ENCODE results near the gene CASK. TPM values are rescaled to one million over a fixed set of nuclear protein-coding genes. Genes with fewer than 3 reads are reported as not detected.

Gene CASK
- polyA plus RNA-seq, 2 donors: 5.2 to 7.7 TPM

DNA sequence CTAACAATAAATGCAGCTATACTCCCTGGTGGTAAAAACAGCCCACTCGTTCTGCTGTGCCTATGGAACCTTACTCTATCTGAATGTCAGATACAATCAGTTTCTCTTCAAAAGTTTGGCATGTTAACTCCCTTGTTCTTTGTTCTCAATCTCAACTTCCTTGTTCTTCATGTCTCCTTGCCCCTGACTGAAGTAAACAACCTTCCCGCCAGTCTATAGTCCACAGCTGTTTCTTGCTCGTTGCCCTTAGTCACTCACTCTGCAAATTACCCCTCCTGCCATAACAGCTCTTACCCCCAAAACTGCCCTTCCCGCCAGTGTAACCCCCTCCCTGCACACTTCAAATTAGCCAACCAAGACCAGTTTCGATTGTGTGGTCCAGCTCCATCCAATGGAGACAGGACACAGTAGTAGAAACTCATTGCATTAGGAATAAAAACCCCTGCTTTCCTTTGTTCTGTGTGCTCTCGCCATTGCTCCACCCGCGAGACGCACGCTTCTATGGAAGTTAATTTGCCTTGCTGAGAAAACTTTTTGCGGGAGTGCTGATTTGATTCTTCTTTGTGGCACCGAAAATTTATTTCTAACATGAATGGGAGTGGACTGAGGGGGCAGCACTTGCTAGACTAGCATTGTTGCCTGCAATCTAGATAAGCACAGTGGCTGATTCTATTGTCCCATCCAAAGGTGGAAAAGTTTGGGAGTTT is 206.4 kb downstream of the CASK start:
- Histone ChIP-seq H3K9me3 (ENCODE audit: control insufficient read depth in 2 of 2, insufficient read depth in 1 of 2, low read depth in 1 of 2, low read length in 1 of 2) (peaks cover 0 to 2% of the 10 kb centered on the region in 2 donors), H3K4me3 (ENCODE audit: low read depth in 1 of 2, low read length in 2 of 2) (no peak overlapping the region), H3K36me3 (ENCODE audit: control insufficient read depth in 2 of 2, insufficient read depth in 2 of 2, low read length in 1 of 2) (no peaks in the 10 kb centered on the region), H3K27me3 (ENCODE audit: control insufficient read depth in 1 of 2, insufficient read depth in 2 of 2, low read length in 2 of 2) (peaks cover 0 to 2% of the 10 kb centered on the region in 2 donors), H3K4me1 (ENCODE audit: control insufficient read depth in 2 of 2, insufficient read depth in 2 of 2, low read length in 1 of 2) (no peaks in the 10 kb centered on the region), H3K27ac (ENCODE audit: low read depth in 2 of 2, low read length in 1 of 2) (no peak overlapping the region)
- WGBS, 2 donors: 87 to 89% methylated on average over 12 of the region's 12 CpGs

- H3K27ac ChIP-seq (ENCODE audit: low read depth in 2 of 2, low read length in 1 of 2): no peak overlapping the region
- H3K36me3 ChIP-seq (ENCODE audit: control insufficient read depth in 2 of 2, insufficient read depth in 2 of 2, low read length in 1 of 2): no peaks in the 10 kb centered on the region
- 90% methylated on average over 5 of the region's 5 CpGs for WGBS, 2 donors
- H3K4me1 ChIP-seq (ENCODE audit: control insufficient read depth in 2 of 2, insufficient read depth in 2 of 2, low read length in 1 of 2): no peaks in the 10 kb centered on the region
- peaks cover 0 to 2% of the 10 kb centered on the region in 2 donors for H3K27me3 ChIP-seq (ENCODE audit: control insufficient read depth in 1 of 2, insufficient read depth in 2 of 2, low read length in 2 of 2)
- H3K9me3 ChIP-seq (ENCODE audit: control insufficient read depth in 2 of 2, insufficient read depth in 1 of 2, low read depth in 1 of 2, low read length in 1 of 2): peaks cover 0 to 2% of the 10 kb centered on the region in 2 donors
- H3K4me3 ChIP-seq (ENCODE audit: low read depth in 1 of 2, low read length in 2 of 2): no peak overlapping the region
Observed at GRCh38 chrX:41716222-41716621, 207.1 kb downstream of the CASK start.

- Histone ChIP-seq H3K9me3 (ENCODE audit: control insufficient read depth in 2 of 2, insufficient read depth in 1 of 2, low read depth in 1 of 2, low read length in 1 of 2) (no peaks in the 10 kb centered on the region), H3K27ac (ENCODE audit: low read depth in 2 of 2, low read length in 1 of 2) (no peak overlapping the region), H3K4me1 (ENCODE audit: control insufficient read depth in 2 of 2, insufficient read depth in 2 of 2, low read length in 1 of 2) (no peaks in the 10 kb centered on the region), H3K27me3 (ENCODE audit: control insufficient read depth in 1 of 2, insufficient read depth in 2 of 2, low read length in 2 of 2) (peaks cover 0 to 2% of the 10 kb centered on the region in 2 donors), H3K4me3 (ENCODE audit: low read depth in 1 of 2, low read length in 2 of 2) (no peak overlapping the region), H3K36me3 (ENCODE audit: control insufficient read depth in 2 of 2, insufficient read depth in 2 of 2, low read length in 1 of 2) (no peaks in the 10 kb centered on the region)
- WGBS, 2 donors: 85 to 92% methylated on average over 5 of the region's 5 CpGs
Observed at GRCh38 chrX:41711021-41711667, 212.2 kb downstream of the CASK start.

GRCh38 chrX:41708486-41708885 is 214.9 kb downstream of the CASK start:
- no peaks in the 10 kb centered on the region for H3K36me3 ChIP-seq (ENCODE audit: control insufficient read depth in 2 of 2, insufficient read depth in 2 of 2, low read length in 1 of 2)
- no peaks in the 10 kb centered on the region for H3K27me3 ChIP-seq (ENCODE audit: control insufficient read depth in 1 of 2, insufficient read depth in 2 of 2, low read length in 2 of 2)
- H3K9me3 ChIP-seq (ENCODE audit: control insufficient read depth in 2 of 2, insufficient read depth in 1 of 2, low read depth in 1 of 2, low read length in 1 of 2): no peaks in the 10 kb centered on the region
- WGBS, 2 donors: 63 to 88% methylated on average over 3 of the region's 3 CpGs
- no peaks in the 10 kb centered on the region for H3K4me1 ChIP-seq (ENCODE audit: control insufficient read depth in 2 of 2, insufficient read depth in 2 of 2, low read length in 1 of 2)
- no peak overlapping the region for H3K4me3 ChIP-seq (ENCODE audit: low read depth in 1 of 2, low read length in 2 of 2)
- H3K27ac ChIP-seq (ENCODE audit: low read depth in 2 of 2, low read length in 1 of 2): no peak overlapping the region

GRCh38 chrX:41707218-41707617 is 216.1 kb downstream of the CASK start:
- Histone ChIP-seq H3K27ac (ENCODE audit: low read depth in 2 of 2, low read length in 1 of 2) (no peak overlapping the region), H3K4me3 (ENCODE audit: low read depth in 1 of 2, low read length in 2 of 2) (no peak overlapping the region), H3K27me3 (ENCODE audit: control insufficient read depth in 1 of 2, insufficient read depth in 2 of 2, low read length in 2 of 2) (no peaks in the 10 kb centered on the region), H3K4me1 (ENCODE audit: control insufficient read depth in 2 of 2, insufficient read depth in 2 of 2, low read length in 1 of 2) (no peaks in the 10 kb centered on the region), H3K36me3 (ENCODE audit: control insufficient read depth in 2 of 2, insufficient read depth in 2 of 2, low read length in 1 of 2) (no peaks in the 10 kb centered on the region), H3K9me3 (ENCODE audit: control insufficient read depth in 2 of 2, insufficient read depth in 1 of 2, low read depth in 1 of 2, low read length in 1 of 2) (no peaks in the 10 kb centered on the region)
- WGBS, 2 donors: 70 to 91% methylated on average over 1 of the region's 1 CpG

- Histone ChIP-seq H3K27me3 (ENCODE audit: control insufficient read depth in 1 of 2, insufficient read depth in 2 of 2, low read length in 2 of 2) (no peaks in the 10 kb centered on the region), H3K9me3 (ENCODE audit: control insufficient read depth in 2 of 2, insufficient read depth in 1 of 2, low read depth in 1 of 2, low read length in 1 of 2) (no peaks in the 10 kb centered on the region), H3K36me3 (ENCODE audit: control insufficient read depth in 2 of 2, insufficient read depth in 2 of 2, low read length in 1 of 2) (no peaks in the 10 kb centered on the region), H3K4me3 (ENCODE audit: low read depth in 1 of 2, low read length in 2 of 2) (no peak overlapping the region), H3K27ac (ENCODE audit: low read depth in 2 of 2, low read length in 1 of 2) (no peak overlapping the region), H3K4me1 (ENCODE audit: control insufficient read depth in 2 of 2, insufficient read depth in 2 of 2, low read length in 1 of 2) (no peaks in the 10 kb centered on the region)
- 74 to 75% methylated on average over 3 of the region's 3 CpGs for WGBS, 2 donors
Observed at GRCh38 chrX:41705680-41706374, 217.5 kb downstream of the CASK start.

GRCh38 chrX:41705042-41705441 is 218.3 kb downstream of the CASK start:
- Histone ChIP-seq H3K4me3 (ENCODE audit: low read depth in 1 of 2, low read length in 2 of 2) (no peak overlapping the region), H3K36me3 (ENCODE audit: control insufficient read depth in 2 of 2, insufficient read depth in 2 of 2, low read length in 1 of 2) (no peaks in the 10 kb centered on the region), H3K27ac (ENCODE audit: low read depth in 2 of 2, low read length in 1 of 2) (no peak overlapping the region), H3K9me3 (ENCODE audit: control insufficient read depth in 2 of 2, insufficient read depth in 1 of 2, low read depth in 1 of 2, low read length in 1 of 2) (no peaks in the 10 kb centered on the region), H3K27me3 (ENCODE audit: control insufficient read depth in 1 of 2, insufficient read depth in 2 of 2, low read length in 2 of 2) (no peaks in the 10 kb centered on the region), H3K4me1 (ENCODE audit: control insufficient read depth in 2 of 2, insufficient read depth in 2 of 2, low read length in 1 of 2) (no peaks in the 10 kb centered on the region)
- WGBS, 2 donors: 88 to 100% methylated on average over 1 of the region's 1 CpG

GRCh38 chrX:41703574-41704029 is 219.8 kb downstream of the CASK start:
- H3K4me1 ChIP-seq (ENCODE audit: control insufficient read depth in 2 of 2, insufficient read depth in 2 of 2, low read length in 1 of 2): no peaks in the 10 kb centered on the region
- H3K27ac ChIP-seq (ENCODE audit: low read depth in 2 of 2, low read length in 1 of 2): no peak overlapping the region
- no peaks in the 10 kb centered on the region for H3K27me3 ChIP-seq (ENCODE audit: control insufficient read depth in 1 of 2, insufficient read depth in 2 of 2, low read length in 2 of 2)
- H3K36me3 ChIP-seq (ENCODE audit: control insufficient read depth in 2 of 2, insufficient read depth in 2 of 2, low read length in 1 of 2): no peaks in the 10 kb centered on the region
- no peaks in the 10 kb centered on the region for H3K9me3 ChIP-seq (ENCODE audit: control insufficient read depth in 2 of 2, insufficient read depth in 1 of 2, low read depth in 1 of 2, low read length in 1 of 2)
- H3K4me3 ChIP-seq (ENCODE audit: low read depth in 1 of 2, low read length in 2 of 2): no peak overlapping the region

DNA sequence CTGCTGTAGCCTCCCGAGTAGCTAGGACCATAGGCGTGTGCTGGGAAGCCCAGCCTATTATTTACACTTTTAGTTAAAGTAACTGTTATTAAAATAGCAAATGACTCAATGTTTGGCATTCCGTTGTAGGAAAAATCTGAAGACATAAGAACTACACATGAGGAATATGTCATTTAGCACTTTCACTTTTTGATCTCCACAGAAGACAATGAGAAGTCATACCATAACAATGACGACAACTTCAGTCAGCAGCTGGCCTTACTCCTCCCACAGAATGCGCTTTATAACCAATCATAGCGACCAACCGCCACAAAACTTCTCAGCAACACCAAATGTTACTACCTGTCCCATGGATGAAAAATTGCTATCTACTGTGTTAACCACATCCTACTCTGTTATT is 227.9 kb downstream of the CASK start:
- Histone ChIP-seq H3K27ac (ENCODE audit: low read depth in 2 of 2, low read length in 1 of 2) (no peak overlapping the region), H3K4me1 (ENCODE audit: control insufficient read depth in 2 of 2, insufficient read depth in 2 of 2, low read length in 1 of 2) (no peaks in the 10 kb centered on the region), H3K9me3 (ENCODE audit: control insufficient read depth in 2 of 2, insufficient read depth in 1 of 2, low read depth in 1 of 2, low read length in 1 of 2) (no peaks in the 10 kb centered on the region), H3K4me3 (ENCODE audit: low read depth in 1 of 2, low read length in 2 of 2) (no peak overlapping the region), H3K36me3 (ENCODE audit: control insufficient read depth in 2 of 2, insufficient read depth in 2 of 2, low read length in 1 of 2) (no peaks in the 10 kb centered on the region), H3K27me3 (ENCODE audit: control insufficient read depth in 1 of 2, insufficient read depth in 2 of 2, low read length in 2 of 2) (no peaks in the 10 kb centered on the region)
- 66 to 83% methylated on average over 7 of the region's 7 CpGs for WGBS, 2 donors

Data from esophagus (tissue), 2 donors.